ENCODE measurements around the gene PCAT7. TPM values are rescaled to one million over a fixed set of nuclear protein-coding genes. Genes with fewer than 3 reads are reported as not detected.

PCAT7 gene
- total RNA-seq, 2 experiments from 2014 or later = not detected

DNA sequence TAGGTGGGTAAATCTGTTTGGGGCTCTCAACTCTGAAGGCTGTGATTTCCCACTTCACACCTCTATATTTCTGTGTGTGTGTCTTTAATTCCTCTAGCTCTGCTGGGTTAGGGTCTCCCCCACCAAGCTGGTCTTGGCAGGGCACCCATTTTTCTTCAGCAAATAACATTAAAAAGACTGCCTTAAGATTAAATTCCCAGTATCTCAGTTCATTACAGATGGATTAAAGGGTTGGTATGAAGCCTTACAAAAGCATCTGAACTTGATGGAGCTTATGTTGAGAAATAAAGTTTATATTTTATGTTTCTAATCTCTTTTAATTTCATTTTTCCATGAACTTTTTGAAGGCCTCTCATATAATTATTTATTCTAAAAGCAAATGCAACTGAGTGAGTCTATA lies 11.7 kb downstream of the PCAT7 start:
- CTCF ChIA-PET = no interaction called here
- H3K27ac ChIP-seq (ENCODE audit: low read depth in 1 of 2, low read length in 2 of 2) = no peak overlapping the region
- Mint-ChIP-seq H3K4me3 (no peak overlapping the region), H3K27me3 (peaks cover 9% of the 10 kb centered on the region), H3K27ac (no peak overlapping the region), H3K4me1 (ENCODE audit: low read depth) (no peaks in the 10 kb centered on the region), H3K36me3 (ENCODE audit: low read depth) (no peaks in the 10 kb centered on the region), H3K9me3 (no peaks in the 10 kb centered on the region)
- no peak for TF ChIP-seq CTCF (IDR thresholded peaks at IDR 0.05)
- H3K9me3 ChIP-seq (ENCODE audit: control insufficient read depth in 1 of 2, insufficient read depth in 1 of 2, low read length in 2 of 2) = no peaks in the 10 kb centered on the region
- POLR2A ChIA-PET = no interaction called here
- no peak for ATAC-seq (ENCODE audit: poor library complexity)
- no peaks in the 10 kb centered on the region for H3K36me3 ChIP-seq (ENCODE audit: insufficient read depth, low read length)
- no peaks in the 10 kb centered on the region for H3K4me1 ChIP-seq (ENCODE audit: insufficient read depth, low read length)
- no peak overlapping the region for H3K4me3 ChIP-seq (ENCODE audit: low read length)
- intact Hi-C loops (cut with DNase I, micrococcal nuclease) = no loop called here
- no peak for DNase-seq
- peaks cover 0 to 8% of the 10 kb centered on the region in 2 experiments for H3K27me3 ChIP-seq (ENCODE audit: control insufficient read depth in 1 of 2, insufficient read depth in 2 of 2, low read length in 2 of 2)

- ChIA-PET POLR2A (no interaction called here), CTCF (no interaction called here)
- no peak overlapping the region for H3K27ac ChIP-seq (ENCODE audit: low read depth in 1 of 2, low read length in 2 of 2)
- no peaks in the 10 kb centered on the region for H3K9me3 ChIP-seq (ENCODE audit: control insufficient read depth in 1 of 2, insufficient read depth in 1 of 2, low read length in 2 of 2)
- peaks cover 16% of the 10 kb centered on the region for H3K27me3 Mint-ChIP-seq
- H3K4me3 Mint-ChIP-seq = no peak overlapping the region
- intact Hi-C loops (cut with DNase I, micrococcal nuclease) = no loop called here
- DNase-seq (no peak), ATAC-seq (ENCODE audit: poor library complexity) (no peak)
- H3K36me3 ChIP-seq (ENCODE audit: insufficient read depth, low read length) = no peaks in the 10 kb centered on the region
- H3K4me1 ChIP-seq (ENCODE audit: insufficient read depth, low read length) = no peaks in the 10 kb centered on the region
- no peak for TF ChIP-seq CTCF (IDR thresholded peaks at IDR 0.05)
- no peaks in the 10 kb centered on the region for H3K36me3 Mint-ChIP-seq (ENCODE audit: low read depth)
- H3K4me1 Mint-ChIP-seq (ENCODE audit: low read depth) = no peaks in the 10 kb centered on the region
- H3K9me3 Mint-ChIP-seq = no peaks in the 10 kb centered on the region
- H3K27me3 ChIP-seq (ENCODE audit: control insufficient read depth in 1 of 2, insufficient read depth in 2 of 2, low read length in 2 of 2) = peaks cover 0 to 8% of the 10 kb centered on the region in 2 experiments
- H3K4me3 ChIP-seq (ENCODE audit: low read length) = no peak overlapping the region
- H3K27ac Mint-ChIP-seq = no peak overlapping the region
Measured at GRCh38 chr9:94567271-94567670, 12.4 kb downstream of the PCAT7 start.

- ChIA-PET POLR2A (no interaction called here), CTCF (no interaction called here)
- ATAC-seq (ENCODE audit: poor library complexity) = no peak
- H3K27me3 Mint-ChIP-seq = peaks cover 16% of the 10 kb centered on the region
- TF ChIP-seq CTCF (IDR thresholded peaks at IDR 0.05) = no peak
- no peaks in the 10 kb centered on the region for H3K36me3 ChIP-seq (ENCODE audit: insufficient read depth, low read length)
- H3K27ac ChIP-seq (ENCODE audit: low read depth in 1 of 2, low read length in 2 of 2) = no peak overlapping the region
- H3K4me3 Mint-ChIP-seq = no peak overlapping the region
- no peak for DNase-seq
- no peaks in the 10 kb centered on the region for H3K36me3 Mint-ChIP-seq (ENCODE audit: low read depth)
- intact Hi-C loops (cut with DNase I, micrococcal nuclease) = no loop called here
- H3K9me3 Mint-ChIP-seq = no peaks in the 10 kb centered on the region
- H3K4me1 ChIP-seq (ENCODE audit: insufficient read depth, low read length) = no peaks in the 10 kb centered on the region
- no peaks in the 10 kb centered on the region for H3K9me3 ChIP-seq (ENCODE audit: control insufficient read depth in 1 of 2, insufficient read depth in 1 of 2, low read length in 2 of 2)
- no peak overlapping the region for H3K27ac Mint-ChIP-seq
- H3K27me3 ChIP-seq (ENCODE audit: control insufficient read depth in 1 of 2, insufficient read depth in 2 of 2, low read length in 2 of 2) = peaks cover 0 to 4% of the 10 kb centered on the region in 2 experiments
- no peaks in the 10 kb centered on the region for H3K4me1 Mint-ChIP-seq (ENCODE audit: low read depth)
- no peak overlapping the region for H3K4me3 ChIP-seq (ENCODE audit: low read length)
Measured at GRCh38 chr9:94568250-94568889, 13.5 kb downstream of the PCAT7 start.

All from CD4-positive, alpha-beta T cell (primary cell).